HCT116 (cell line): Measurements from ENCODE around the gene AMER2. TPM values are rescaled to one million over a fixed set of nuclear protein-coding genes. Genes with fewer than 3 reads are reported as not detected.

Experiments
- ATAC-seq: fragments of 200-7000 bp; cut with Tn5 transposase; 2 replicates; pipeline ENCODE4 v1.9.1; 2020; ENCODE audit warnings: mild to moderate bottlenecking, moderate library complexity
- BruUV-seq: library from RNA; stranded (reverse); fragments of 400-500 nt; replicated peaks from 2 replicates; lab custom pipeline; 2021; lab: Mats Ljungman, UMichigan
- CTCF ChIA-PET: fragments of 300-600 bp; sonication (Branson Sonifier 250); formaldehyde crosslinking; loops from one replicate; lab custom pipeline; 2021; ENCODE audit warnings: antibody characterized with exemption; lab: Charles Lee
- POLR2A ChIA-PET: fragments of 300-600, 350-600 bp; sonication (Branson Sonifier 250); formaldehyde crosslinking; loops from one replicate; lab custom pipeline; 2021; ENCODE audit warnings: antibody characterized with exemption; lab: Charles Lee
- RAD21 ChIA-PET, 2 experiments: fragments of 300-600 bp; sonication (Branson Sonifier 250); formaldehyde crosslinking; loops; one replicate each; lab custom pipeline; 2023; ENCODE audit warnings: low total read pairs in 2 of 2; ENCODE audit not compliant: uncharacterized antibody in 2 of 2, unreplicated experiment in 2 of 2, low non-redundant PET in 1 of 2; lab: Charles Lee
- DNase-seq: peaks from one replicate; pipeline ENCODE4 v3.0.0-alpha.2; 2010; ENCODE audit warnings: low read depth, low spot score
- H2AFZ ChIP-seq: fragments of 200-600 bp; shearing (Covaris generic), sonication (generic); 2 replicates; pipeline ENCODE4 v1.6.1; 2017; ENCODE audit warnings: low read depth, mixed run types, mixed read lengths, antibody characterized with exemption, low read length; ENCODE audit not compliant: poor library complexity, severe bottlenecking
- H3K27ac ChIP-seq: 2 replicates; pipeline ENCODE4 v1.5.1; 2012; ENCODE audit warnings: low read depth, low read length
- H3K27me3 ChIP-seq: fragments of 200-600 bp; sonication (generic); 2 replicates; pipeline ENCODE4 v1.6.1; 2016; ENCODE audit warnings: mixed run types, low read length, mixed read lengths; ENCODE audit not compliant: insufficient read depth
- H3K36me3 ChIP-seq, 2 experiments: fragments of 200-500 bp in 1 of 2; fragments of 200-600 bp in 1 of 2; sonication (Bioruptor generic) in 1 of 2; sonication (generic) in 1 of 2; 2 replicates each; pipeline versions ENCODE4 v1.5.1 to v1.6.1; 2014 to 2016; ENCODE audit warnings: low read length in 2 of 2, inconsistent platforms in 1 of 2, mixed read lengths in 1 of 2, mixed run types in 1 of 2; ENCODE audit not compliant: insufficient read depth in 2 of 2, control insufficient read depth in 1 of 2
- H3K4me1 ChIP-seq, 2 experiments: fragments of 200-600 bp in 1 of 2; sonication (generic) in 1 of 2; 2 replicates each; pipeline versions ENCODE4 v1.5.1 to v1.6.1; 2012 to 2017; ENCODE audit warnings: low read length in 2 of 2, inconsistent platforms in 1 of 2, mild to moderate bottlenecking in 1 of 2, mixed read lengths in 1 of 2, mixed run types in 1 of 2, moderate library complexity in 1 of 2; ENCODE audit not compliant: insufficient read depth in 2 of 2, control insufficient read depth in 1 of 2
- H3K4me2 ChIP-seq: fragments of 200-600 bp; sonication (generic); 2 replicates; pipeline ENCODE4 v1.6.1; 2017; ENCODE audit warnings: mixed run types, low read length, mixed read lengths
- H3K4me3 ChIP-seq, 2 experiments: fragments of 200-600 bp in 1 of 2; sonication (generic) in 1 of 2; replicated peaks in 1 of 2; 2 replicates each; pipeline ENCODE4 v1.5.1; 2011 to 2016; ENCODE audit warnings: low read length in 2 of 2, control low read depth in 1 of 2, low read depth in 1 of 2, mild to moderate bottlenecking in 1 of 2, mixed read lengths in 1 of 2, mixed run types in 1 of 2
- H3K79me2 ChIP-seq: fragments of 200-600 bp; sonication (generic); 2 replicates; pipeline ENCODE4 v1.6.1; 2017; ENCODE audit warnings: mild to moderate bottlenecking, mixed run types, low read length, moderate library complexity, mixed read lengths; ENCODE audit not compliant: insufficient read depth
- H3K9ac ChIP-seq: fragments of 200-600 bp; sonication (generic); 2 replicates; pipeline ENCODE4 v1.6.1; 2016; ENCODE audit warnings: low read length, mixed read lengths
- H3K9me2 ChIP-seq: fragments of 200-600 bp; sonication (generic), shearing (Covaris generic); 2 replicates; pipeline ENCODE4 v1.6.1; 2017; ENCODE audit warnings: mixed run types, mild to moderate bottlenecking, moderate library complexity; ENCODE audit not compliant: insufficient read depth
- H3K9me3 ChIP-seq, 2 experiments: fragments of 200-500 bp in 1 of 2; fragments of 200-600 bp in 1 of 2; sonication (Bioruptor generic) in 1 of 2; sonication (generic) in 1 of 2; 2 replicates each; pipeline ENCODE4 v1.6.1; 2014 to 2017; ENCODE audit warnings: low read length in 2 of 2, mixed read lengths in 2 of 2, inconsistent platforms in 1 of 2, low read depth in 1 of 2, mild to moderate bottlenecking in 1 of 2, mixed run types in 1 of 2, moderate library complexity in 1 of 2; ENCODE audit not compliant: control insufficient read depth in 1 of 2, insufficient read depth in 1 of 2
- H4K20me1 ChIP-seq: fragments of 200-600 bp; sonication (generic), shearing (Covaris generic); 2 replicates; pipeline ENCODE4 v1.6.1; 2017; ENCODE audit warnings: mixed run types, mild to moderate bottlenecking, moderate library complexity; ENCODE audit not compliant: insufficient read depth
- CEBPB ChIP-seq: IDR thresholded peaks from 2 replicates; pipeline ENCODE4 v1.6.1; 2012; ENCODE audit warnings: low read depth
- CTCF ChIP-seq, 3 experiments: fragments of 200-600 bp in 1 of 3; sonication (generic) in 1 of 3; IDR thresholded peaks in 2 of 3; conservative IDR thresholded peaks in 1 of 3; 2 replicates each; pipeline ENCODE4 v1.5.1; 2012 to 2017; ENCODE audit warnings: low read depth in 2 of 3, low read length in 2 of 3, antibody characterized with exemption in 1 of 3, borderline replicate concordance in 1 of 3, control low read depth in 1 of 3, mild to moderate bottlenecking in 1 of 3, mixed read lengths in 1 of 3, mixed run types in 1 of 3, moderate library complexity in 1 of 3; ENCODE audit not compliant: insufficient read depth in 1 of 3
- EZH2 ChIP-seq: fragments of 200-600 bp; sonication (generic); IDR thresholded peaks from 2 replicates; pipeline ENCODE4 v1.6.1; 2017; ENCODE audit warnings: antibody characterized with exemption, mixed run types
- EZH2phosphoT487 ChIP-seq: fragments of 200-600 bp; IDR thresholded peaks from 2 replicates; pipeline ENCODE4 v1.6.1; 2018; ENCODE audit warnings: antibody characterized with exemption, borderline replicate concordance
- TCF7L2 ChIP-seq: IDR thresholded peaks from 2 replicates; pipeline ENCODE4 v1.7.0; 2011; ENCODE audit warnings: borderline replicate concordance, inconsistent platforms; ENCODE audit not compliant: insufficient read depth, insufficient read length; ENCODE audit errors: extremely low read depth
- ZBTB33 ChIP-seq: IDR thresholded peaks from 2 replicates; pipeline ENCODE4 v1.6.1; 2011; ENCODE audit warnings: mild to moderate bottlenecking, low read length, moderate library complexity; ENCODE audit not compliant: insufficient replicate concordance; ENCODE audit errors: extremely low read depth
- ZFX ChIP-seq: fragments of 450-650 bp; IDR thresholded peaks from 2 replicates; pipeline ENCODE4 v1.6.1; 2017
- intact Hi-C: fragments of 100-400 bp; cut with micrococcal nuclease; formaldehyde crosslinking; loops from 2 replicates; pipeline ENCODE4 v1.10.0; 2022
- total RNA-seq: library from RNA; stranded (reverse); gene quantifications from one replicate; pipeline ENCODE4 v1.2.1, GENCODE V29; 2021; ENCODE audit not compliant: unreplicated experiment

AMER2 gene
- total RNA-seq, 1 experiment from 2014 or later = not detected

- Histone ChIP-seq H3K4me2 (no peak overlapping the region), H4K20me1 (no peaks in the 10 kb centered on the region), H3K9ac (no peak overlapping the region), H3K9me3 (no peaks in the 10 kb centered on the region), H3K79me2 (no peaks in the 10 kb centered on the region), H3K9me2 (no peaks in the 10 kb centered on the region), H3K27ac (no peak overlapping the region), H3K27me3 (no peaks in the 10 kb centered on the region), H3K4me1 (peaks cover 0 to 4% of the 10 kb centered on the region in 2 experiments; a peak in 1 of 4 replicates), H3K4me3 (no peak overlapping the region), H2AFZ (no peak overlapping the region), H3K36me3 (no peaks in the 10 kb centered on the region)
- intact Hi-C loops = no loop called here
- RAD21 ChIA-PET = no interaction called here
- no peak for ATAC-seq
- TF ChIP-seq ZFX (no peak), EZH2phosphoT487 (no peak), CEBPB (no peak), TCF7L2 (no peak), ZBTB33 (no peak), EZH2 (no peak), CTCF (IDR thresholded peaks at IDR 0.05 in 2 of 3, conservative IDR thresholded peaks at IDR 0.05 in 1 of 3; ENCODE audit: borderline replicate concordance in 1 of 3, insufficient read depth in 1 of 3, low read depth in 2 of 3, low read length in 2 of 3) (no peak)
- no TSS peak for BruUV-seq
- CTCF ChIA-PET = no interaction called here
- DNase-seq = no peak
- POLR2A ChIA-PET = no interaction called here
Observed at GRCh38 chr13:25210842-25211569, 38.9 kb upstream of the AMER2 start.
